ENCODE results near the gene LMO7.

DNA sequence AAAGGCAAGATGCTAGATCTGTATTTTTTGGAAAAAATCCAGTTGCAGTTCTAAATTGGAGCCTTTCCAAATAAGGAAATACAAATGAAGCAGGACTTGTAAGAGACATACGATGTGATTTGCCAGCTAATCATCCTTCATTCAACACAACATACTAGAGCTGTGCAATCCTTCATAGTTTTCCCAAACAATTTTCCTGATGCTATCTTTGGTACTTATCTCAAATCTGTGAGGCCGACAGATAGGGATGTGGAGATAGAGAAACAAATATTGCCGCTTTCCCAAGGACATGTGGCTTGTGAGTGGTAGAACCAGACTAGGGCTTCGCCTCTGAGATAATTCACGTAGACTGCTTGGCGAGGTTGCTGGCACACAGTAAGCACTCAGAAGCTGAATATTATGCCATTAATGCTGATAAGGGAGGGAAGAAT, 176.6 kb downstream of the LMO7 start:
- TF ChIP-seq POLR2A (IDR thresholded peaks at IDR 0.05; ENCODE audit: low read depth, low read length) (no peak), RAD21 (IDR thresholded peaks at IDR 0.05; ENCODE audit: low read length) (no peak), SMC3 (IDR thresholded peaks at IDR 0.05; ENCODE audit: low read depth, low read length) (no peak), MAFK (IDR thresholded peaks at IDR 0.05; ENCODE audit: low read depth, low read length) (no peak), MXI1 (IDR thresholded peaks at IDR 0.05; ENCODE audit: borderline replicate concordance, low read depth, low read length) (no peak), CHD1 (IDR thresholded peaks at IDR 0.05; ENCODE audit: low read depth, low read length) (no peak), CEBPB (IDR thresholded peaks at IDR 0.05; ENCODE audit: low read depth, low read length) (no peak), RFX5 (IDR thresholded peaks at IDR 0.05; ENCODE audit: low read depth, low read length) (no peak)
- TF ChIP-seq, protein P1, sequence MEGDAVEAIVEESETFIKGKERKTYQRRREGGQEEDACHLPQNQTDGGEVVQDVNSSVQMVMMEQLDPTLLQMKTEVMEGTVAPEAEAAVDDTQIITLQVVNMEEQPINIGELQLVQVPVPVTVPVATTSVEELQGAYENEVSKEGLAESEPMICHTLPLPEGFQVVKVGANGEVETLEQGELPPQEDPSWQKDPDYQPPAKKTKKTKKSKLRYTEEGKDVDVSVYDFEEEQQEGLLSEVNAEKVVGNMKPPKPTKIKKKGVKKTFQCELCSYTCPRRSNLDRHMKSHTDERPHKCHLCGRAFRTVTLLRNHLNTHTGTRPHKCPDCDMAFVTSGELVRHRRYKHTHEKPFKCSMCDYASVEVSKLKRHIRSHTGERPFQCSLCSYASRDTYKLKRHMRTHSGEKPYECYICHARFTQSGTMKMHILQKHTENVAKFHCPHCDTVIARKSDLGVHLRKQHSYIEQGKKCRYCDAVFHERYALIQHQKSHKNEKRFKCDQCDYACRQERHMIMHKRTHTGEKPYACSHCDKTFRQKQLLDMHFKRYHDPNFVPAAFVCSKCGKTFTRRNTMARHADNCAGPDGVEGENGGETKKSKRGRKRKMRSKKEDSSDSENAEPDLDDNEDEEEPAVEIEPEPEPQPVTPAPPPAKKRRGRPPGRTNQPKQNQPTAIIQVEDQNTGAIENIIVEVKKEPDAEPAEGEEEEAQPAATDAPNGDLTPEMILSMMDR (conservative IDR thresholded peaks at IDR 0.05; ENCODE audit: low read depth, low read length), result no peak
- TF ChIP-seq, protein P2, sequence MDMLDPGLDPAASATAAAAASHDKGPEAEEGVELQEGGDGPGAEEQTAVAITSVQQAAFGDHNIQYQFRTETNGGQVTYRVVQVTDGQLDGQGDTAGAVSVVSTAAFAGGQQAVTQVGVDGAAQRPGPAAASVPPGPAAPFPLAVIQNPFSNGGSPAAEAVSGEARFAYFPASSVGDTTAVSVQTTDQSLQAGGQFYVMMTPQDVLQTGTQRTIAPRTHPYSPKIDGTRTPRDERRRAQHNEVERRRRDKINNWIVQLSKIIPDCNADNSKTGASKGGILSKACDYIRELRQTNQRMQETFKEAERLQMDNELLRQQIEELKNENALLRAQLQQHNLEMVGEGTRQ (IDR thresholded peaks at IDR 0.05; ENCODE audit: low read depth, low read length), result no peak
